ENCODE measurements around the gene SPOCK2. TPM values are rescaled to one million over a fixed set of nuclear protein-coding genes. Genes with fewer than 3 reads are reported as not detected.

SPOCK2 gene
- total RNA-seq, 1 experiment from 2014 or later = 1.1 TPM

DNA sequence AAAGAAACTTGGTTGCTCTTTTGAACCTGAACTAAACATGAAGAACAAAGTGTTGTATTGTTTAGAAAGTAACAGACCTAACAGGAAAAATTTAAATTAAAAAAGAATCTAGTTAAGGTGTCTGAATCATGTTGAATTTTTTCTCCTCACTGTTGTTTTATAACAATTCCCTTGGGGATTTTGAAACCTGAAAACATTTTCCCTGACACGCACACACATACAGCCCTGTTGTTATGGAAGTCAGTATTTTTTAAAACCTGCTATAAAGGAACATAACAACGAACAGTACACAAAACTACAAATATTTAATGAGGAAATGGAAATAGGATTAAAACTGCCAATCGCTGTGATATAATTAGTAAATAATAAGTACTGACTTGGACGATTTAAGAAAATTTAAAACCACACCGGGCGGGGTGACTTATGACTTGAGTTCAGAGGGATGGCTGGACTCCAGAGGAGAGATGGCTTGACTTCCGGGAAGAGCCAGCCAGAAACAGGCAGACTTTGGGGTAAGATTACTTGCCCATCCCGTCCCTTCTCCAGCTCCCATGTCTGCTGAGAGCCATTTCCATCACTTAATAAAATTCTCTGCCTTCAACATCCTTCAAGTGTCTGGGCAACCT, 16.2 kb upstream of the SPOCK2 start:
- Histone ChIP-seq H3K27me3 (ENCODE audit: insufficient read depth, low read length) (no peaks in the 10 kb centered on the region), H2AFZ (ENCODE audit: low read depth, low read length, poor library complexity, severe bottlenecking) (no peak overlapping the region), H3K4me3 (replicated peaks in 1 of 2; ENCODE audit: low read depth in 1 of 2, low read length in 2 of 2) (no peak overlapping the region), H3K9me3 (ENCODE audit: control insufficient read depth in 1 of 2, insufficient read depth in 1 of 2, low read depth in 1 of 2, low read length in 2 of 2) (no peaks in the 10 kb centered on the region), H4K20me1 (ENCODE audit: insufficient read depth) (no peaks in the 10 kb centered on the region), H3K4me1 (ENCODE audit: control insufficient read depth in 1 of 2, insufficient read depth in 2 of 2, low read length in 2 of 2) (peaks cover 19 to 21% of the 10 kb centered on the region in 2 experiments), H3K79me2 (ENCODE audit: insufficient read depth, low read length) (no peaks in the 10 kb centered on the region), H3K9me2 (ENCODE audit: insufficient read depth) (no peaks in the 10 kb centered on the region), H3K27ac (ENCODE audit: low read depth, low read length) (no peak overlapping the region), H3K9ac (ENCODE audit: low read length) (no peak overlapping the region), H3K36me3 (ENCODE audit: control insufficient read depth in 1 of 2, insufficient read depth in 2 of 2, low read length in 2 of 2) (no peaks in the 10 kb centered on the region; a peak in 1 of 4 replicates), H3K4me2 (ENCODE audit: low read length) (no peak overlapping the region)
- DNase-seq (ENCODE audit: low read depth, low spot score) (no peak), ATAC-seq (no peak)
- ChIA-PET POLR2A (no interaction called here), CTCF (no interaction called here), RAD21 (ENCODE audit: low non-redundant PET in 1 of 2, low total read pairs in 2 of 2, uncharacterized antibody in 2 of 2, unreplicated experiment in 2 of 2) (no interaction called here)
- intact Hi-C loops (cut with micrococcal nuclease) = no loop called here
- TF ChIP-seq, protein P1, sequence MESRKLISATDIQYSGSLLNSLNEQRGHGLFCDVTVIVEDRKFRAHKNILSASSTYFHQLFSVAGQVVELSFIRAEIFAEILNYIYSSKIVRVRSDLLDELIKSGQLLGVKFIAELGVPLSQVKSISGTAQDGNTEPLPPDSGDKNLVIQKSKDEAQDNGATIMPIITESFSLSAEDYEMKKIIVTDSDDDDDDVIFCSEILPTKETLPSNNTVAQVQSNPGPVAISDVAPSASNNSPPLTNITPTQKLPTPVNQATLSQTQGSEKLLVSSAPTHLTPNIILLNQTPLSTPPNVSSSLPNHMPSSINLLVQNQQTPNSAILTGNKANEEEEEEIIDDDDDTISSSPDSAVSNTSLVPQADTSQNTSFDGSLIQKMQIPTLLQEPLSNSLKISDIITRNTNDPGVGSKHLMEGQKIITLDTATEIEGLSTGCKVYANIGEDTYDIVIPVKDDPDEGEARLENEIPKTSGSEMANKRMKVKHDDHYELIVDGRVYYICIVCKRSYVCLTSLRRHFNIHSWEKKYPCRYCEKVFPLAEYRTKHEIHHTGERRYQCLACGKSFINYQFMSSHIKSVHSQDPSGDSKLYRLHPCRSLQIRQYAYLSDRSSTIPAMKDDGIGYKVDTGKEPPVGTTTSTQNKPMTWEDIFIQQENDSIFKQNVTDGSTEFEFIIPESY (IDR thresholded peaks at IDR 0.05; ENCODE audit: extremely low read depth, insufficient replicate concordance, low read length) = no peak
- no peak for TF ChIP-seq ATF3 (IDR thresholded peaks at IDR 0.05)
- no peak for TF ChIP-seq ELF1 (IDR thresholded peaks at IDR 0.05; ENCODE audit: borderline replicate concordance, low read depth)
- TF ChIP-seq ZFX (IDR thresholded peaks at IDR 0.05) = no peak
- no TSS peak for BruUV-seq (replicated peaks)

- no peaks in the 10 kb centered on the region for H3K27me3 ChIP-seq (ENCODE audit: insufficient read depth, low read length)
- no TSS peak for BruUV-seq (replicated peaks)
- ATAC-seq (no peak), DNase-seq (ENCODE audit: low read depth, low spot score) (no peak)
- peak overlapping the region; percentile 71 for H3K27ac ChIP-seq (ENCODE audit: low read depth, low read length)
- no peaks in the 10 kb centered on the region; a peak in 1 of 4 replicates for H3K36me3 ChIP-seq (ENCODE audit: control insufficient read depth in 1 of 2, insufficient read depth in 2 of 2, low read length in 2 of 2)
- no peaks in the 10 kb centered on the region for H3K79me2 ChIP-seq (ENCODE audit: insufficient read depth, low read length)
- H3K4me1 ChIP-seq (ENCODE audit: control insufficient read depth in 1 of 2, insufficient read depth in 2 of 2, low read length in 2 of 2) = peaks cover 36% of the 10 kb centered on the region in 2 experiments
- H3K9me3 ChIP-seq (ENCODE audit: control insufficient read depth in 1 of 2, insufficient read depth in 1 of 2, low read depth in 1 of 2, low read length in 2 of 2) = no peaks in the 10 kb centered on the region
- H3K9me2 ChIP-seq (ENCODE audit: insufficient read depth) = no peaks in the 10 kb centered on the region
- ChIA-PET RAD21 (ENCODE audit: low non-redundant PET in 1 of 2, low total read pairs in 2 of 2, uncharacterized antibody in 2 of 2, unreplicated experiment in 2 of 2) (no interaction called here), POLR2A (no interaction called here), CTCF (no interaction called here)
- no peak overlapping the region for H3K4me3 ChIP-seq (replicated peaks in 1 of 2; ENCODE audit: low read depth in 1 of 2, low read length in 2 of 2)
- H3K4me2 ChIP-seq (ENCODE audit: low read length) = peak overlapping the region; percentile 24; the same call in 1 of the 2 replicates
- no peaks in the 10 kb centered on the region for H4K20me1 ChIP-seq (ENCODE audit: insufficient read depth)
- no peak overlapping the region for H2AFZ ChIP-seq (ENCODE audit: low read depth, low read length, poor library complexity, severe bottlenecking)
- no peak overlapping the region for H3K9ac ChIP-seq (ENCODE audit: low read length)
- intact Hi-C loops (cut with micrococcal nuclease) = no loop called here
- TF ChIP-seq YY1 (IDR thresholded peaks at IDR 0.05; ENCODE audit: extremely low read depth, insufficient replicate concordance, low read depth, low read length) (no peak), EZH2 (IDR thresholded peaks at IDR 0.05) (no peak), REST (IDR thresholded peaks at IDR 0.05; ENCODE audit: low read depth) (no peak), ZNF274 (IDR thresholded peaks at IDR 0.05; ENCODE audit: low read depth, low read length) (no peak), POLR2A (IDR thresholded peaks at IDR 0.05; ENCODE audit: borderline replicate concordance, extremely low read depth, insufficient read depth, insufficient read length) (no peak), ZFX (IDR thresholded peaks at IDR 0.05) (no peak), FOSL1 (IDR thresholded peaks at IDR 0.05; ENCODE audit: low read depth) (no peak), CEBPB (IDR thresholded peaks at IDR 0.05; ENCODE audit: low read depth) (no peak), SP1 (IDR thresholded peaks at IDR 0.05; ENCODE audit: low read depth) (no peak), EGR1 (IDR thresholded peaks at IDR 0.05; ENCODE audit: low read depth) (no peak), TCF7L2 (IDR thresholded peaks at IDR 0.05; ENCODE audit: borderline replicate concordance, extremely low read depth, insufficient read depth, insufficient read length) (no peak)
- TF ChIP-seq, protein P2, sequence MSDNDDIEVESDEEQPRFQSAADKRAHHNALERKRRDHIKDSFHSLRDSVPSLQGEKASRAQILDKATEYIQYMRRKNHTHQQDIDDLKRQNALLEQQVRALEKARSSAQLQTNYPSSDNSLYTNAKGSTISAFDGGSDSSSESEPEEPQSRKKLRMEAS (IDR thresholded peaks at IDR 0.05) = no peak
Observed at GRCh38 chr10:72099600-72099921, 11.2 kb upstream of the SPOCK2 start.
